ENCODE data around the gene SIRT5. TPM values are rescaled to one million over a fixed set of nuclear protein-coding genes. Genes with fewer than 3 reads are reported as not detected.

The SIRT5 gene
- polyA plus RNA-seq, 1 donor (not counting 4 experiments of a cell fraction or from before 2014, with no cell fraction given) = 9.1 TPM

- Histone ChIP-seq H3K36me3 (ENCODE audit: control insufficient read depth in 2 of 2, extremely low read depth in 1 of 2, insufficient read depth in 2 of 2, low read length in 2 of 2) (peaks cover 0 to 10% of the 10 kb centered on the region in 2 experiments), H3K4me3 (ENCODE audit: control insufficient read depth in 2 of 3, extremely low read depth in 1 of 3, insufficient read depth in 2 of 3, low read depth in 1 of 3, low read length in 3 of 3) (no peak overlapping the region), H3K27ac (ENCODE audit: control insufficient read depth, insufficient read depth, low read length) (no peak overlapping the region), H3K27me3 (ENCODE audit: control insufficient read depth, extremely low read depth, insufficient read depth, low read length) (no peaks in the 10 kb centered on the region), H3K4me2 (ENCODE audit: control insufficient read depth, extremely low read depth, insufficient read depth, low read depth, low read length) (no peak overlapping the region), H3K9ac (ENCODE audit: control insufficient read depth, extremely low read depth, insufficient read depth, low read length) (no peak overlapping the region), H3K9me3 (ENCODE audit: control insufficient read depth, low read depth, low read length) (no peaks in the 10 kb centered on the region), H4K20me1 (ENCODE audit: control insufficient read depth, extremely low read depth, insufficient read depth, low read length) (no peaks in the 10 kb centered on the region), H3K9me1 (ENCODE audit: control insufficient read depth, extremely low read depth, insufficient read depth, low read length) (no peaks in the 10 kb centered on the region), H3K79me2 (ENCODE audit: control insufficient read depth, insufficient read depth, low read length) (no peaks in the 10 kb centered on the region), H3K4me1 (ENCODE audit: control insufficient read depth, extremely low read depth, insufficient read depth, low read length) (peaks cover 3% of the 10 kb centered on the region), H2AFZ (ENCODE audit: control insufficient read depth, low read length) (no peak overlapping the region)
- FAIRE-seq (peak; percentile 17), DNase-seq (ENCODE audit: low read depth, low spot score) (no peak)
- dilution Hi-C loops (cut with MboI; ENCODE audit: extremely low pct_ligation_motif_present, low sequenced_read_pairs) = no loop called here
- TF ChIP-seq EZH2 (IDR thresholded peaks at IDR 0.05; ENCODE audit: low read length) (no peak), CTCF (optimal IDR thresholded peaks at IDR 0.05 in 1 of 3, IDR thresholded peaks at IDR 0.05 in 1 of 3, conservative IDR thresholded peaks at IDR 0.05 in 1 of 3; ENCODE audit: extremely low read depth in 1 of 3, insufficient read depth in 2 of 3, low read length in 3 of 3) (no peak)
Observed at GRCh38 chr6:13600036-13600435, 25.6 kb downstream of the SIRT5 start.

GRCh38 chr6:13604135-13604534 is 29.7 kb downstream of the SIRT5 start:
- H3K9me1 ChIP-seq (ENCODE audit: control insufficient read depth, extremely low read depth, insufficient read depth, low read length) = no peaks in the 10 kb centered on the region
- dilution Hi-C loops (cut with MboI; ENCODE audit: extremely low pct_ligation_motif_present, low sequenced_read_pairs) = no loop called here
- H3K9me3 ChIP-seq (ENCODE audit: control insufficient read depth, low read depth, low read length) = no peaks in the 10 kb centered on the region
- FAIRE-seq (no peak), DNase-seq (ENCODE audit: low read depth, low spot score) (no peak)
- H3K4me2 ChIP-seq (ENCODE audit: control insufficient read depth, extremely low read depth, insufficient read depth, low read depth, low read length) = no peak overlapping the region
- H3K27ac ChIP-seq (ENCODE audit: control insufficient read depth, insufficient read depth, low read length) = no peak overlapping the region
- no peaks in the 10 kb centered on the region for H4K20me1 ChIP-seq (ENCODE audit: control insufficient read depth, extremely low read depth, insufficient read depth, low read length)
- H3K4me1 ChIP-seq (ENCODE audit: control insufficient read depth, extremely low read depth, insufficient read depth, low read length) = no peaks in the 10 kb centered on the region
- no peak overlapping the region for H3K4me3 ChIP-seq (ENCODE audit: control insufficient read depth in 2 of 3, extremely low read depth in 1 of 3, insufficient read depth in 2 of 3, low read depth in 1 of 3, low read length in 3 of 3)
- H3K36me3 ChIP-seq (ENCODE audit: control insufficient read depth in 2 of 2, extremely low read depth in 1 of 2, insufficient read depth in 2 of 2, low read length in 2 of 2) = peaks cover 0 to 4% of the 10 kb centered on the region in 2 experiments
- no peak overlapping the region for H2AFZ ChIP-seq (ENCODE audit: control insufficient read depth, low read length)
- no peaks in the 10 kb centered on the region for H3K79me2 ChIP-seq (ENCODE audit: control insufficient read depth, insufficient read depth, low read length)
- no peak overlapping the region for H3K9ac ChIP-seq (ENCODE audit: control insufficient read depth, extremely low read depth, insufficient read depth, low read length)
- no peaks in the 10 kb centered on the region for H3K27me3 ChIP-seq (ENCODE audit: control insufficient read depth, extremely low read depth, insufficient read depth, low read length)
- TF ChIP-seq EZH2 (IDR thresholded peaks at IDR 0.05; ENCODE audit: low read length) = no peak
- TF ChIP-seq CTCF (optimal IDR thresholded peaks at IDR 0.05 in 1 of 3, IDR thresholded peaks at IDR 0.05 in 1 of 3, conservative IDR thresholded peaks at IDR 0.05 in 1 of 3; ENCODE audit: extremely low read depth in 1 of 3, insufficient read depth in 2 of 3, low read length in 3 of 3) = no peak
